ENCODE results near the gene GLIS1. TPM values are rescaled to one million over a fixed set of nuclear protein-coding genes. Genes with fewer than 3 reads are reported as not detected.

Gene GLIS1
- total RNA-seq, 2 donors from 2014 or later, result 0.20 to 0.22 TPM

GRCh38 chr1:53582211-53583020 is 156.5 kb downstream of the GLIS1 start:
- Histone ChIP-seq H3K4me3 (no peak overlapping the region), H3K9me3 (no peaks in the 10 kb centered on the region), H3K27me3 (no peaks in the 10 kb centered on the region), H3K36me3 (no peaks in the 10 kb centered on the region), H3K4me1 (no peaks in the 10 kb centered on the region), H3K27ac (no peak overlapping the region)
- TF ChIP-seq CTCF (IDR thresholded peaks at IDR 0.05), result no peak
- DNase-seq (ENCODE audit: low spot score), result no peak

DNA sequence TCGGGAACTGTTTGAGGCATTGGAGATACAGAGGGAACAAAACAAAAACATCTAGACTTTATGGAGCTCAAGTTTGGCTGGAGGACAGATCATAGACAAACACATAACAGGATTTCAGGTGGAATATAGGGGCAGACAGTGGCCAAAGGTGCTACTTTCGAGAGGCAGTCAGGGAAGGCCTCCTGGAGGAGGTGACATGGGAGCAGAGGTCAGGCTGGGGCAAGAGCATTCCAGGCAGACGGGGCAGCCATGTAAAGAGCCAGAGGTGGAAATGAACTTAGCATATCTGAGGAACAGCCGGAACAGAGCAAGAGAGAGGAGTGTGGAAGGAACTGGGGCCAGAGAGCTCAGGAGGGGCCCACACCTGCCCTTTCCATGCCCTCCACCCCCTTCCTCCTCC is 157.5 kb downstream of the GLIS1 start:
- Histone ChIP-seq H3K36me3 (no peaks in the 10 kb centered on the region), H3K4me3 (no peak overlapping the region), H3K27ac (no peak overlapping the region), H3K27me3 (no peaks in the 10 kb centered on the region), H3K4me1 (no peaks in the 10 kb centered on the region), H3K9me3 (no peaks in the 10 kb centered on the region)
- no peak for TF ChIP-seq CTCF (IDR thresholded peaks at IDR 0.05)
- DNase-seq (ENCODE audit: low spot score), result no peak

DNA sequence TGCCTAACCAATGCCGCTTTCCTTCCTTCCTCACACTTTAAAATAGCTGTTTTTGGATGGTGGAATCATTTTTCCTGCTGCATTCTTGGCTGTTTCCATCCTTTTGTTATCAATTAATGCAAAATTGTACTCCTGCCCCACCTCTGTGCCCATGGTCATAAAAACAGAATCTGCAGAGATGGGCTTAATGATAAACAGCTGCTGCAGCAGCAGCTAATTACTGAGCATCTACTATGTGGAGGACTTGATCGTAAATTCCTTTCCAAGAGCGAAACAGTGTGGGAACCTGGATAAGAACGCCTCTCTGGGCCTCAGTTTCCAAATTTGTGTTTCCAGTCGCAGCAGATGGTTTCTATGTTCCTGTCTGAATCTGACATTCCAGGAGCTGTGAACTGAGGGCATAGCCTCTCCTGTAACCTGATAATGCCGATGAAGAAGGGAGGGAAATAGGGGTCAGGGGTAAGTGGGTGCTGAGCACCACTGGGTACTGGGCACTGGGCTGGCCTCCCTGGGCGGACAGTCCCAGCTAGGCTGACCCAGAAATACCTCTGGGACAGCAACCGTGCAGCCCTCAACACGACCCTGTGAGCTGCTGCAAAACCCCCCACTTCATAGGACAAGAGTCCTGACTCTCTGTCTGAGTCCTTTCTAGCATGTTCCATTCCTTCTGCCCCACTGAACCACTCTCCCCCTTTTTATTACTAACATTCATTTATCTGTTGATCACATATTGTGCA is 158.1 kb downstream of the GLIS1 start:
- no peaks in the 10 kb centered on the region for H3K9me3 ChIP-seq
- no peaks in the 10 kb centered on the region for H3K36me3 ChIP-seq
- no peak for DNase-seq (ENCODE audit: low spot score)
- no peaks in the 10 kb centered on the region for H3K4me1 ChIP-seq
- no peak for TF ChIP-seq CTCF (IDR thresholded peaks at IDR 0.05)
- no peak overlapping the region for H3K4me3 ChIP-seq
- no peak overlapping the region for H3K27ac ChIP-seq
- H3K27me3 ChIP-seq, result no peaks in the 10 kb centered on the region

DNA sequence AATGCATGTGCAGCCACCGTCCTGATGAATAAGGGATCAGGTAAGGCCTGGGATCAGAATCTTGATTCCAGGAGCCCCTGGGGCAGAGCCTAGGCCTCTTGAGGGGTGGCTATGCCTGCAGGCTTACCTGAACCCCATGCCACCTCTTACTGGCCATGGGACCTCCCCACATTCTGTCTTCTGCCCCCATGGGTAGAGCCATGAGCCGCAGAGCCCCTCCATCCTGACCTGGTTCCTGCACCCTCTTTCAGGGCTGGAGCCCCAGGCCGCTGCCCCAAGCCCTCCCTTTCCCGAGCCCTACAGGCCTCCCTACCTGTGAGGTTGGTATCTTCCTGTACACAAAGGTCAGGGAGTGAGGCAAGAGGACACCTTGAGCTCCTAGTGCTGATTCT is 159.0 kb downstream of the GLIS1 start:
- no peaks in the 10 kb centered on the region for H3K9me3 ChIP-seq
- H3K27ac ChIP-seq, result no peak overlapping the region
- no peaks in the 10 kb centered on the region for H3K4me1 ChIP-seq
- no peaks in the 10 kb centered on the region for H3K27me3 ChIP-seq
- no peak for DNase-seq (ENCODE audit: low spot score)
- no peak for TF ChIP-seq CTCF (IDR thresholded peaks at IDR 0.05)
- no peak overlapping the region for H3K4me3 ChIP-seq
- H3K36me3 ChIP-seq, result no peaks in the 10 kb centered on the region

DNA sequence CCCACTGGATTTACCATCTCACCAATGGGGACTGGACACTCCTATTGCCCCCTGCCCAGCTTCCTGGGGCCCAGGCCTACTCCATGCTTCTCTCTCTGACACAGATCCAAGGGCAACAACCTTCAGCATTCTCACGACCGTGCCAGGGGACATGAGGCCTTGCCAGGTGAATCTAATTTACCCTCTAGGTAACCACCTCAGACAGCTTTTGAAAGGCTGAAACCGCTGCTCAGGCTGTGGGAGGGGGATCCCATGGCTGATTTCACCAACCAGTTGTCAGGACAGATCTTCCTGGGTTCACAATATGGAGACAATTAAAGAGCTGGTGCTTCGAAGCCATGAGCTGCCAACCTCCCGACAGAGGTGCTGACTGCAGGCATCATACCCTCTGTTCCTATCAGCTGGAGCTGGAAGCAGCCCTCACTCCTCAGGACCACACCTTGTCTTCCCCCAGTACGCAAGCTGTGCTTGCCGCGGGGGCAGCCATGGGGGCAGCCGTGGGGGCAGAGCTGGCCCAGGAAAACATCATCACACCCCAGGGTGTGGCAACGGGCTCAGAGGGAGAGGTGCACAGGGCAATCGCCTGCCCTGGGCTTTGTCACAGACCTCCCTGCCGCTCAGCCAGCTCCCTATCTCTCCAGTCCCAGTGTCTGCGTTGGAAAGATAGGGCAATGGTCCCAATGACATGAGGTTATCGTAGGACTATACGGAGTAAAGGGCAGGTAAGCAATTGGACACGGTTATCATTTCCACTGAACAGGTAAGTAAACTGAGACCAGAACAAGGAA is 159.5 kb downstream of the GLIS1 start:
- no peaks in the 10 kb centered on the region for H3K9me3 ChIP-seq
- no peaks in the 10 kb centered on the region for H3K27me3 ChIP-seq
- H3K36me3 ChIP-seq, result no peaks in the 10 kb centered on the region
- H3K4me3 ChIP-seq, result no peak overlapping the region
- no peaks in the 10 kb centered on the region for H3K4me1 ChIP-seq
- H3K27ac ChIP-seq, result no peak overlapping the region
- no peak for DNase-seq (ENCODE audit: low spot score)
- no peak for TF ChIP-seq CTCF (IDR thresholded peaks at IDR 0.05)
